Astrocyte of the spinal cord (primary cell): ENCODE measurements around the gene BCAP31.
A peak's percentile ranks its signal among the peaks of the same experiment; 100 is the strongest.

Experiments used
- DNase-seq: peaks from one replicate; pipeline ENCODE4 v3.0.0; 2011; ENCODE audit warnings: low read depth, low spot score
- H3K4me3 ChIP-seq: 2 replicates; pipeline ENCODE4 v1.5.1; 2011; ENCODE audit warnings: low read depth, mild to moderate bottlenecking, low read length, moderate library complexity
- in situ Hi-C: cut with HindIII; loops from 2 replicates; pipeline ENCODE4 v1.10.0; 2017; ENCODE audit warnings: low sequenced_read_pairs
- TF ChIP-seq, protein P1 (sequence below): IDR thresholded peaks from 2 replicates; pipeline ENCODE4 v1.5.1; 2012; ENCODE audit warnings: low read depth, mild to moderate bottlenecking, low read length, inconsistent platforms

Gene BCAP31

DNA sequence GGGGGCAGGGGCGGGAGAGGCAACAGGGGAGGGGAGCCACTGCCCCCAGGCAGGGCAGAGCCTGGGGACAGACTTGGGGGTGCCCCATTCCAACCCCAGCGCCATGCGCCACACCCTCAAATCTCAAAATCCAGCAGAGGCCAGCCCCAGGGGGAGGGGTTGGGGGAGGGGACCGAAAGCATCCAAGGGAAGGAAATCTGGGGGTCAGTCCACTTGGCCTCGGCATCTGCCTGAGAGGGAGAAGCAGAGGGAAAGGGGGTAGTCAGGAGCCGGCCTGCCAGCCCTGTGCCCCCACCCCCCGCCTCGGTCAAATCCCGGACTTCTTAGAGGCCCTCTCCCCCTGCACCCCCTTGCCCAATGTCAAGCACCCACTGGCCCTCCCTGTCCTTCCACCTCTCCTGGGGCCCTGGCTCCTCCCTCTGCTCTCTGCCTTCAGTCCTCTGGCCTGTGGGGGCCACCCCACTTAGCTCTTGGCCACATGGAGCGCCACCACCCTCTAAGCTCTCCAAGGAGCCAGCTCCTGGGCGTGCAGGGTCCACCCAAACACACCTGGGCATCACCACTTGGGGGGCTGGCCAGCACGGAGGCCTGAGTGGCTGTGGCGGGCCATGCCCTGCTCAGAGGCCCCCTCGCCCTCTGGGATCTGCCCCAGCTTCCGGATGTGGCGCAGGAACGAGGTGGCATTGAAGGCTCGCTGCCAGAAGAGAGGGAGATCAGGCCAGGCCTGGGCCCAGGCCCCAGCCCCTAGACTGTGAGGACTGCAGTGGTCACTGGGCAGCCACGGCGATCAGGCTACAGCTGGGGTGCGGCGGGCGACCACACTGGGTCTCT, 54.1 kb downstream of the BCAP31 start:
- H3K4me3 ChIP-seq: no peak overlapping the region
- DNase-seq: no peak
- in situ Hi-C loops: no loop called here
- TF ChIP-seq, protein P1, sequence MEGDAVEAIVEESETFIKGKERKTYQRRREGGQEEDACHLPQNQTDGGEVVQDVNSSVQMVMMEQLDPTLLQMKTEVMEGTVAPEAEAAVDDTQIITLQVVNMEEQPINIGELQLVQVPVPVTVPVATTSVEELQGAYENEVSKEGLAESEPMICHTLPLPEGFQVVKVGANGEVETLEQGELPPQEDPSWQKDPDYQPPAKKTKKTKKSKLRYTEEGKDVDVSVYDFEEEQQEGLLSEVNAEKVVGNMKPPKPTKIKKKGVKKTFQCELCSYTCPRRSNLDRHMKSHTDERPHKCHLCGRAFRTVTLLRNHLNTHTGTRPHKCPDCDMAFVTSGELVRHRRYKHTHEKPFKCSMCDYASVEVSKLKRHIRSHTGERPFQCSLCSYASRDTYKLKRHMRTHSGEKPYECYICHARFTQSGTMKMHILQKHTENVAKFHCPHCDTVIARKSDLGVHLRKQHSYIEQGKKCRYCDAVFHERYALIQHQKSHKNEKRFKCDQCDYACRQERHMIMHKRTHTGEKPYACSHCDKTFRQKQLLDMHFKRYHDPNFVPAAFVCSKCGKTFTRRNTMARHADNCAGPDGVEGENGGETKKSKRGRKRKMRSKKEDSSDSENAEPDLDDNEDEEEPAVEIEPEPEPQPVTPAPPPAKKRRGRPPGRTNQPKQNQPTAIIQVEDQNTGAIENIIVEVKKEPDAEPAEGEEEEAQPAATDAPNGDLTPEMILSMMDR: no peak

DNA sequence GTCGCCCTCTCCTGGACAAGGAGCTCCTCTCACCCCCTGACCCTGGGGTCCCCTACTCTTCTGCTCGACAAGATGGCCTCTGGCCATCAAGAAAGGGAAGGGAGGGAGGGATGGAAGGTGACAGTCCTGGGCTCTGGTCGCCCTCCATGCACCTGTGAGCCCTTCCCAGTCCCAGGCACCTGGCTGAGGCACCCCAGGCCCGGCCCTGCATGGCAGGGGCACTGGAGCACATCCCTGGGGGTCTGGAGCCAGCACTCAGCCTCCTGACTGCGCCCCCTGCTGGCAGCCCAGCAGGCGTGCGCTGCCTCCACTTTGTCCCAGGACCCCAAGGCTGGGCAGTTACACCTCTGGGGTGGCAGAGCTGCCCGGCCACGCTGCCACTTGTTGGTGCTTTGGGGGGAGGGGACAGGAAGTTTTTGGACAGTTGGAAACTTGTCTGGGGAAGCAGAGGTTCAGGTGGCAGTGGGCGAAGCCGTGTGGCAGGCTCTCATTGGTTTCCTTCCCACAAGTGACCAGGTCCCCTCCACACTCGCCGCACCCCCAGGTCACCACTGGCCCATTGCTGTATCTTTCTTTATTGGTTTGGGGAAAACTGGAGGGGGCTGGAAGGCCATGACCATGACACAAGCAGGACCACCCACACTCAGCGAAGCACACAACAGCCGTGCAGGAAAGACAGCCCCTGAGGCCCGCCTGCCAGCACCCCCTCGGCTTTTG, 54.9 kb downstream of the BCAP31 start:
- DNase-seq: no peak
- TF ChIP-seq, protein P1: peak; percentile 76
- in situ Hi-C loops: no loop called here
- H3K4me3 ChIP-seq: no peak overlapping the region

DNA sequence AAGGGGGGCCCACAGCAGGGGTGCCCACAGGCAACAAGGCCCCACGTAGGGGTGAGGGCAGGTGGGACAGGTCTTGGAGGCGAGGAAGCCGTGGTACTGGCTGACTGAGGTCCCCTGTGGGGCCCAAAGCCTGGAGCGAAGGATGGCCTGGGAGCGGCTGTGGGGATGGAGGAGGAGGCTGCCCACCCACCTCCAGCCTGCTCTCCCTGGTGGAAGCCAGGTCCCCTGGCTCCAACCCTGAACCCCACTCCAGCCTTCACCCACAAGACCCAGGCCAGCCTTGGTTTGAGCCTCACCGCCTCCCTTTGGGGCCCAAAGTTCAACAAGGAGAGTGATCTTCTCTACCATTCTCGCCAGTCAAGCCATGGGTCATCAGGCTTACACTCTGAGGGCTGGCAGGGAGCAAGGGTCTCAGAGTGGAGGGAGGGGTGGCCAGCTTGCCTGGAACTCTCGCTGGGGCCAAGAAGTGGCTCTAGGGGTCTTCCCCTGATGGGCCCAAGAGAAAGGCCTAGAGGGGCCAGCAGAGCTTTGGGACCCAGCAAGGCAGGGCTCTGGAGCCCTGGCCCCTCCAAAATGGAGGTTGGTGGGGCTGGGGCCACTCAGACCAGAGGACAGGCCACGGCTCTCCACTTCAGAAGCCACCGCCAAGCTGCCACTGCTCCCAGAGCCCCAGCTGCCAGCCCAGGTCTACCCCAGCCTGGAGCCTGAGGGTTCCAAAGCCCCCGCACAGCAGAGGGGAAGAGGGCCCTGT, 55.6 kb downstream of the BCAP31 start:
- TF ChIP-seq, protein P1: no peak
- in situ Hi-C loops: no loop called here
- no peak overlapping the region for H3K4me3 ChIP-seq
- no peak for DNase-seq

DNA sequence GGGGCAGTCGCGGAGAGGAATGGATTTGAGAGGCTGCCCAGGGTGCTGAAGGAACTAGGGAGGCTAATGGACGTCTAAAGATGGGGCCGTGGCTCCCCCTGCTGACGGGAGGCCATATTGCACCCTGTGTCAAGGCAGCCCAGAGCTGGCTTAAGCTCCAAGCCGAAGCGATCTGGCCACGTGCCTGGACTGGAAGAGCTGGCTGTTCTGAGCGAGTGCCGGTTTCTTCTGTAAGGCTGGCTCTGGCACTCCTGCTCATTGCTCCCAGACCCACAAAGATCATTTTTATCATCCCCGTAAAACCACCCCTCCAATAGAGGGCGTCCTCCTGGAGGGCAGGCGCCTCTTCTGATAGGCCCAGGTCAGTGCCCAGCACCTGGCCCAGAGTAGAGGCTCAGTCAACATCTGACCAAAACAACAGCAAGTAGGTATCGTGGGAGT, 56.2 kb downstream of the BCAP31 start:
- H3K4me3 ChIP-seq: no peak overlapping the region
- peak; percentile 72 for DNase-seq
- TF ChIP-seq, protein P1: peak; percentile 75
- in situ Hi-C loops: no loop called here

DNA sequence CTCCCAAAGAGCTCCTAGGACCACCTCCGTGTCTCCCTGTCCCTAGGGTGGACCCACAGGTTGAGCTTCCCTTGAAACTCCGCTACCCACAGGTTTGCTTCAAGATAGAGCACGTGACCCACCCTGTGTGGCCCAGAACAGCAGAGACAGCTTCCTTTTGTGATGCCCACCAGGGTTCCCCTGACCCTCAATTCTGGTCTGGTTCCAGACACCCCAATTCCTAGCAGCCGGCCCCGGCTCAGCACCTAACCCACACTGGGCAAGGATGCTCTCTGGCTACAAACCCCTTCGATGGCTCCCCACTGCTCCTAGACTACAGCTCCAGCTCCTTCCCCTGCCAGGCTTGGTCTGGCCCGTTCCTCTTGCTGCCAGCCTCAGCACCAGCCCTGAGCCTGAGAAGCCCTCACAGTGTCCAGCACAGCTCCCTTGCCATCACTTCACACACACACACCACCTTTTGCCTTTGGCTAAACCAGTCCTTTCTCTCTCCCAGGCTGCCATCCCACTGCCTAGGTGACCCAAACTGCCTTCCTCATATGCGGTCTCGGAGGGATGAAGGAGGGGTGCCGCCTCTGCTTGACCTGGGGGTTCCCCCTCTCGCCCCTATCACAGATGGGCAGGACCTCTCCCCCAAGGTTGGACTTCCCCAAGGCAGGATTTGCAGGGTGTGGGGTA, 56.8 kb downstream of the BCAP31 start:
- in situ Hi-C loops: no loop called here
- TF ChIP-seq, protein P1: no peak
- H3K4me3 ChIP-seq: no peak overlapping the region
- DNase-seq: no peak

DNA sequence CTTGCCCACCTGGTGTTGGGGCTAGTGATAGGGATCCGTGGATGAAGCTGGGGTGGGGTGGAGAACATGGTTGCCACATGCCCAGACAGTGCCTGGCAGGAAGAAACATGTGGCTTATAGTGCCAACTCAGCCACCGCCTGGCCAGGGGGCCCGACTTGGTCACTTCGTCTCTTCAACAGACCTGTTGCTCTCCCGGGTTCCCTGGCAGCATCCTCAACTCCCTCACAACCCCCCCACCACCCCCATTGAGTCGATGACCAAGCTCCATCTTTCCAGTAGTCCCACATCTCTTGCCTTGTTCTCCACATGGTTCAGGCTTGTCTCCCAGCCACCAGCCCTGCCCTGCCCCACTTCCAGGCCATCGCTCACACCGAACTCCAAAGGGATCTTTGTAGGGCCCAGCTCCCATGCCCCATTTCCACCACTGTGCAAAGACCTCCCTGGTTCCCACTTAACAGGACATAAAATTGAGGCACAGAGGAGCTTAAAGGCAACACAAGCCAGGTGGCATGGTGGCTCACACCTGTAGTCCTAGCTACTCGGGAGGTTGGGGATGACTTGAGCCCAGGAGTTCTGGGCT, 58.4 kb downstream of the BCAP31 start:
- TF ChIP-seq, protein P1: no peak
- no peak overlapping the region for H3K4me3 ChIP-seq
- in situ Hi-C loops: no loop called here
- DNase-seq: no peak
